Right atrium auricular region (tissue), 2 donors: Measurements from ENCODE around the gene BECN2. TPM values are rescaled to one million over a fixed set of nuclear protein-coding genes. Genes with fewer than 3 reads are reported as not detected.

Experiments
- DNase-seq: peaks from one replicate; pipeline ENCODE4 v3.0.0-alpha.2; 2019; ENCODE audit warnings: low spot score
- H3K27ac ChIP-seq, 2 donors: fragments of 200-600 bp; sonication (generic); 1 replicate in 1 of 2; 2 replicates in 1 of 2; pipeline ENCODE4 v1.5.1; 2016 to 2019
- H3K27me3 ChIP-seq, 2 donors: fragments of 200-600 bp; sonication (generic); one replicate each; pipeline versions ENCODE4 v1.5.1 to v1.6.0; 2017 to 2019
- H3K36me3 ChIP-seq: fragments of 200-600 bp; sonication (generic); one replicate; pipeline ENCODE4 v1.5.1; 2016
- H3K4me1 ChIP-seq, 2 donors: fragments of 200-600 bp; sonication (generic); one replicate each; pipeline versions ENCODE4 v1.5.1 to v1.6.0; 2017 to 2019
- H3K4me3 ChIP-seq, 2 donors: fragments of 200-600 bp; sonication (generic); 1 replicate in 1 of 2; 2 replicates in 1 of 2; pipeline ENCODE4 v1.5.1; 2017 to 2019; ENCODE audit warnings: mild to moderate bottlenecking in 1 of 2, moderate library complexity in 1 of 2
- H3K9me3 ChIP-seq, 2 donors: fragments of 200-600 bp; sonication (generic); one replicate each; pipeline ENCODE4 v1.5.1; 2019
- total RNA-seq, 2 donors: library from RNA; depleted of rRNA; stranded (reverse); fragments of >200 nt; gene quantifications; one replicate each; pipeline ENCODE4 v1.1.0, GENCODE V29; 2016
- TF ChIP-seq, protein P1 (sequence below), 2 donors: fragments of 200-600 bp; sonication (generic); IDR thresholded peaks; one replicate each; pipeline ENCODE4 v1.5.1; 2019; ENCODE audit warnings: antibody characterized with exemption in 2 of 2

BECN2 gene
- not detected for total RNA-seq

- H3K9me3 ChIP-seq = no peaks in the 10 kb centered on the region
Measured at GRCh38 chr1:241957692-241958494, at the start of gene BECN2. Gene BECN2, plus strand, starts transcription at chr1:241957767. Its CDS starts 0 bp downstream, at chr1:241957767.

DNA sequence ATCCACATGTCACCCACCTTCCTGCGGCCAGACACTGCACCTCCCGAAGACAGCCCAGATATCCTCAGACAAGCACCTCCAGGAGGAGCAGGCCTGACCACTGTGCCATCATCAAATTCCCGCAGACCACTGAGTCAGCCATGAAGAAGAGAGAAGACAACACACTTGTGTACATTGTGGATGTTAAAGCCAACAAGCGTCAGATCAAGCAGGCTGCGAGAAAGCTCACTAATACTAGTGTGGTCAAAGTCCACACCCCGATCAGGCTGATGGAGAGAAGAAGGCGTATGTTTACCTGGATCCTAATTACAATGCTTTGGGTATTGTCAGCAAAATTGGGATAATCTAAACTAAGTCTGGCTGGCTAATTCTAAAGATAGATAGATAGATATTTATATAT lies 41.4 kb upstream of the BECN2 start:
- no peak overlapping the region for H3K4me3 ChIP-seq
- DNase-seq = no peak
- no peaks in the 10 kb centered on the region for H3K4me1 ChIP-seq
- no peaks in the 10 kb centered on the region for H3K9me3 ChIP-seq
- no peaks in the 10 kb centered on the region for H3K27me3 ChIP-seq
- H3K27ac ChIP-seq = no peak overlapping the region
- TF ChIP-seq, protein P1, sequence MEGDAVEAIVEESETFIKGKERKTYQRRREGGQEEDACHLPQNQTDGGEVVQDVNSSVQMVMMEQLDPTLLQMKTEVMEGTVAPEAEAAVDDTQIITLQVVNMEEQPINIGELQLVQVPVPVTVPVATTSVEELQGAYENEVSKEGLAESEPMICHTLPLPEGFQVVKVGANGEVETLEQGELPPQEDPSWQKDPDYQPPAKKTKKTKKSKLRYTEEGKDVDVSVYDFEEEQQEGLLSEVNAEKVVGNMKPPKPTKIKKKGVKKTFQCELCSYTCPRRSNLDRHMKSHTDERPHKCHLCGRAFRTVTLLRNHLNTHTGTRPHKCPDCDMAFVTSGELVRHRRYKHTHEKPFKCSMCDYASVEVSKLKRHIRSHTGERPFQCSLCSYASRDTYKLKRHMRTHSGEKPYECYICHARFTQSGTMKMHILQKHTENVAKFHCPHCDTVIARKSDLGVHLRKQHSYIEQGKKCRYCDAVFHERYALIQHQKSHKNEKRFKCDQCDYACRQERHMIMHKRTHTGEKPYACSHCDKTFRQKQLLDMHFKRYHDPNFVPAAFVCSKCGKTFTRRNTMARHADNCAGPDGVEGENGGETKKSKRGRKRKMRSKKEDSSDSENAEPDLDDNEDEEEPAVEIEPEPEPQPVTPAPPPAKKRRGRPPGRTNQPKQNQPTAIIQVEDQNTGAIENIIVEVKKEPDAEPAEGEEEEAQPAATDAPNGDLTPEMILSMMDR (IDR thresholded peaks at IDR 0.05) = no peak
- no peaks in the 10 kb centered on the region for H3K36me3 ChIP-seq

More at GRCh38 chr1:241957692-241958494, at the start of gene BECN2:
- Histone ChIP-seq H3K27me3 (no peaks in the 10 kb centered on the region), H3K27ac (no peak within 1 kb of the TSS), H3K4me1 (no peaks in the 10 kb centered on the region), H3K4me3 (no peak within 1 kb of the TSS), H3K36me3 (no peaks in the 10 kb centered on the region)
- TF ChIP-seq, protein P1 (IDR thresholded peaks at IDR 0.05) = no peak
- DNase-seq = no peak

GRCh38 chr1:241917487-241917886 lies 40.1 kb upstream of the BECN2 start:
- H3K9me3 ChIP-seq = no peaks in the 10 kb centered on the region
- H3K27ac ChIP-seq = no peak overlapping the region
- H3K4me1 ChIP-seq = no peaks in the 10 kb centered on the region
- H3K27me3 ChIP-seq = no peaks in the 10 kb centered on the region
- no peaks in the 10 kb centered on the region for H3K36me3 ChIP-seq
- no peak overlapping the region for H3K4me3 ChIP-seq
- TF ChIP-seq, protein P1 (IDR thresholded peaks at IDR 0.05) = no peak
- no peak for DNase-seq

DNA sequence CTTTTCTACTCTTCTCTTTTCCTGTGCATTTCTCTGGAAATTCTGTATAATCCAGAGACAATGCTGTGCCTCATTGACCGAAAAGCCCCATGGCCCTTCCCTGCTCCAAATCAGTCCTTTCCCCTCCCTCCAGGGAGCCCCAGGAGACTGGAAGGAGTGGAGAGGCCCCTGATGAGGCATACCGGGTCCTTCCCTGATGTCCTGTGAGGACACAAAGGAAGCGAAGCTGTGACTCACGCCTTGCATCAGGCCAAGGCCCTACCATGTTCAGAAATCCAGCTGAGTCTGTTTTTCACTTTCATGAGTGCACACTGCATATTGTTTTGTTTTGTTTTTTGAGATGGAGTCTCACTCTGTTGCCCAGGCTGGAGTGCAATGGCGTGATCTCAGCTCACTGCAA lies 38.7 kb upstream of the BECN2 start:
- Histone ChIP-seq H3K9me3 (no peaks in the 10 kb centered on the region), H3K27me3 (no peaks in the 10 kb centered on the region), H3K4me3 (no peak overlapping the region), H3K27ac (no peak overlapping the region), H3K4me1 (no peaks in the 10 kb centered on the region), H3K36me3 (no peaks in the 10 kb centered on the region)
- TF ChIP-seq, protein P1 (IDR thresholded peaks at IDR 0.05) = no peak
- DNase-seq = no peak

- Histone ChIP-seq H3K4me1 (no peaks in the 10 kb centered on the region), H3K27ac (no peak overlapping the region), H3K9me3 (no peaks in the 10 kb centered on the region), H3K36me3 (no peaks in the 10 kb centered on the region), H3K27me3 (no peaks in the 10 kb centered on the region), H3K4me3 (no peak overlapping the region)
- no peak for DNase-seq
- TF ChIP-seq, protein P1 (IDR thresholded peaks at IDR 0.05) = no peak
Measured at GRCh38 chr1:241924080-241924808, 33.3 kb upstream of the BECN2 start.
